ENCODE results near the gene DENND4B. TPM values are rescaled to one million over a fixed set of nuclear protein-coding genes. Genes with fewer than 3 reads are reported as not detected.

The DENND4B gene
- total and polyA plus RNA-seq, 2 donors from 2014 or later = 13.2 to 60.6 TPM

DNA sequence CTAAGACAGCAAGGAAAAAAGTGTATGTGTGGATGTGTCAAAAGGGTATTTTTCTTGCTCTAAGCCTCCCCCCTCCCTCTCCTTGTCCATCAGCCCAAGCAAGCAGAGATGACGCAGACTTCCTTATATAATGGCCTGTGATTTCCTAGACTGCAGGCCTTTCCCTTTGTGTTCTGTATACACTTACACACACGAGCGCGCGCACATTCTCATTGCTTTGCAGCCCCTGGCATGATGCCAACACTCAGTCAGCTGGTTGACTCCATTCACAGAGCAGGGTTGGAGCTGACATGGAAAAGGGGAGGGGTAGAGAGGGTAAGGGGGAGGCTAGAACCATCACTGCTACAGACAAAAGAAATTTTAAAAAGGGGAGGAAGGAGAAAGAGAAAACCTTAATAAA is 65.6 kb downstream of the DENND4B start:
- H3K4me3 ChIP-seq (ENCODE audit: low read length in 3 of 3) = peak overlapping the region; percentile 29 to 46 (median 37)
- no peak for TF ChIP-seq CTCF (IDR thresholded peaks at IDR 0.05; ENCODE audit: borderline replicate concordance, extremely low read depth, insufficient read depth)
- H3K27ac ChIP-seq (ENCODE audit: low read depth in 2 of 2, low read length in 2 of 2) = peak overlapping the region; percentile 2 to 28
- intact Hi-C loops (cut with DNase I) = no loop called here
- peak; percentile 94 to 99 (median 97) for DNase-seq
- no peaks in the 10 kb centered on the region for H3K27me3 ChIP-seq (ENCODE audit: control insufficient read depth, insufficient read depth, low read length)
- peak; percentile 25 for FAIRE-seq
- no peaks in the 10 kb centered on the region for H3K9me3 ChIP-seq (ENCODE audit: control insufficient read depth in 2 of 3, insufficient read depth in 1 of 3, low read length in 3 of 3)
- H3K36me3 ChIP-seq (ENCODE audit: control insufficient read depth in 2 of 3, insufficient read depth in 3 of 3, low read length in 3 of 3) = no peaks in the 10 kb centered on the region
- peaks cover 8 to 19% (median 12%) of the 10 kb centered on the region in 3 donors for H3K4me1 ChIP-seq (ENCODE audit: control insufficient read depth in 2 of 3, insufficient read depth in 2 of 3, low read depth in 1 of 3, low read length in 3 of 3)
- peak overlapping the region in 1 of 3 donors; percentile 21 for H3K9ac ChIP-seq (ENCODE audit: low read length in 3 of 3)

DNA sequence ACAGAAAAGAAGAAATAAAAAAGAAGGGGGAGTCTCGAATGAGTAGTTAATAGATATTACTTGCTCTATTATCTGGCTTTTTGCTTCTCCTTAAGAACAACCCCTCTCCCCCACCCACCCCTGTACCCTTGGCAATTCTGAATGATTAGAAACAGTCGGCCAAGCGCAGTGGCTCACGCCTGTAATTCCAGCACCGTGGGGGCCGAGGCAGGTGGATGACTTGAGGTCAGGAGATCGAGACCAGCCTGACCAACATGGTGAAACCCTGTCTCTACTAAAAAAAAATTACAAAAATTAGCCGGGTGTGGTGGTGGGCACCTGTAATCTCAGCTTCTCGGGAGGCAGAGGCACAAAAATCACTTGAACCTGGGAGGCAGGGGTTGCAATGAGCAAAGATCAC is 66.5 kb downstream of the DENND4B start:
- H3K9me3 ChIP-seq (ENCODE audit: control insufficient read depth in 2 of 3, insufficient read depth in 1 of 3, low read length in 3 of 3) = no peaks in the 10 kb centered on the region
- no peaks in the 10 kb centered on the region for H3K36me3 ChIP-seq (ENCODE audit: control insufficient read depth in 2 of 3, insufficient read depth in 3 of 3, low read length in 3 of 3)
- intact Hi-C loops (cut with DNase I) = no loop called here
- H3K9ac ChIP-seq (ENCODE audit: low read length in 3 of 3) = no peak overlapping the region
- FAIRE-seq = no peak
- H3K27me3 ChIP-seq (ENCODE audit: control insufficient read depth, insufficient read depth, low read length) = no peaks in the 10 kb centered on the region
- no peak overlapping the region for H3K4me3 ChIP-seq (ENCODE audit: low read length in 3 of 3)
- TF ChIP-seq CTCF (IDR thresholded peaks at IDR 0.05; ENCODE audit: borderline replicate concordance, extremely low read depth, insufficient read depth) = no peak
- DNase-seq = no peak
- no peak overlapping the region for H3K27ac ChIP-seq (ENCODE audit: low read depth in 2 of 2, low read length in 2 of 2)
- H3K4me1 ChIP-seq (ENCODE audit: control insufficient read depth in 2 of 3, insufficient read depth in 2 of 3, low read depth in 1 of 3, low read length in 3 of 3) = peaks cover 8 to 19% (median 12%) of the 10 kb centered on the region in 3 donors

Small RNA genes within 50 kb of the gene (microRNA-seq; reads per million reads assigned to microRNA genes)
- gene MIR6737 = not detected

Other genes with a start within 250 kb of the DENND4B start
- 74.8 TPM for gene INTS3, start 218.7 kb downstream of the DENND4B start, total RNA-seq
- gene INTS3, start 218.7 kb downstream of the DENND4B start, polyA plus RNA-seq (ENCODE audit: insufficient read depth, low read depth, low replicate concordance) = 42.7 TPM
- 54.0 TPM for gene SLC27A3, start 171.3 kb downstream of the DENND4B start, total RNA-seq
- 36.9 TPM for gene SLC27A3, start 171.3 kb downstream of the DENND4B start, polyA plus RNA-seq (ENCODE audit: insufficient read depth, low read depth, low replicate concordance)
- 49.0 TPM for gene GATAD2B, start 23.7 kb downstream of the DENND4B start, total RNA-seq
- 3.6 TPM for gene GATAD2B, start 23.7 kb downstream of the DENND4B start, polyA plus RNA-seq (ENCODE audit: insufficient read depth, low read depth, low replicate concordance)
- 44.8 TPM for gene CRTC2, start 11.9 kb upstream of the DENND4B start, total RNA-seq
- gene CRTC2, start 11.9 kb upstream of the DENND4B start, polyA plus RNA-seq (ENCODE audit: insufficient read depth, low read depth, low replicate concordance) = 28.6 TPM
- gene SLC39A1, start 16.8 kb upstream of the DENND4B start, total RNA-seq = 125 TPM
- gene SLC39A1, start 16.8 kb upstream of the DENND4B start, polyA plus RNA-seq (ENCODE audit: insufficient read depth, low read depth, low replicate concordance) = 106 TPM
- gene CREB3L4, start 21.2 kb upstream of the DENND4B start, total RNA-seq = 10.9 TPM
- 9.3 TPM for gene CREB3L4, start 21.2 kb upstream of the DENND4B start, polyA plus RNA-seq (ENCODE audit: insufficient read depth, low read depth, low replicate concordance)
- 97.0 TPM for gene JTB, start 31.0 kb upstream of the DENND4B start, total RNA-seq
- gene JTB, start 31.0 kb upstream of the DENND4B start, polyA plus RNA-seq (ENCODE audit: insufficient read depth, low read depth, low replicate concordance) = 188 TPM
- 142 TPM for gene RAB13, start 39.6 kb upstream of the DENND4B start, total RNA-seq
- 226 TPM for gene RAB13, start 39.6 kb upstream of the DENND4B start, polyA plus RNA-seq (ENCODE audit: insufficient read depth, low read depth, low replicate concordance)
- 1,447 TPM for gene RPS27, start 44.0 kb upstream of the DENND4B start, total RNA-seq
- 4,953 TPM for gene RPS27, start 44.0 kb upstream of the DENND4B start, polyA plus RNA-seq (ENCODE audit: insufficient read depth, low read depth, low replicate concordance)
- gene NUP210L, start 208.4 kb upstream of the DENND4B start, total RNA-seq = 0.06 TPM
- gene NUP210L, start 208.4 kb upstream of the DENND4B start, polyA plus RNA-seq (ENCODE audit: insufficient read depth, low read depth, low replicate concordance) = not detected
- gene TPM3, start 245.4 kb upstream of the DENND4B start, total RNA-seq = 315 TPM
- 156 TPM for gene TPM3, start 245.4 kb upstream of the DENND4B start, polyA plus RNA-seq (ENCODE audit: insufficient read depth, low read depth, low replicate concordance)

Measured in kidney (tissue), 14 donors.